Mucosa of descending colon (tissue), 3 donors: ENCODE data around the gene SPIRE2. TPM values are rescaled to one million over a fixed set of nuclear protein-coding genes. Genes with fewer than 3 reads are reported as not detected.
"Not testable (repeated sequence)": the region's sequence is repeated elsewhere in the genome, so short reads cannot be mapped to it uniquely, and the experiment has no call there.

ENCODE experiments used
- ATAC-seq: fragments of 200-7000 bp; cut with Tn5 transposase; one replicate; pipeline ENCODE4 v1.9.1; 2020; ENCODE audit warnings: mild to moderate bottlenecking, moderate library complexity
- DNase-seq, 3 donors: peaks; one replicate each; pipeline ENCODE4 v3.0.0-alpha.2; 2020
- H3K36me3 ChIP-seq: fragments of 200-600 bp; one replicate; pipeline ENCODE4 v1.8.0; 2021; ENCODE audit warnings: low read depth, mild to moderate bottlenecking
- H3K4me1 ChIP-seq: fragments of 200-600 bp; one replicate; pipeline ENCODE4 v1.8.0; 2021; ENCODE audit warnings: low read depth, mild to moderate bottlenecking
- H3K4me3 ChIP-seq: fragments of 200-600 bp; one replicate; pipeline ENCODE4 v1.8.0; 2021; ENCODE audit warnings: mild to moderate bottlenecking
- H3K9me3 ChIP-seq: fragments of 200-600 bp; one replicate; pipeline ENCODE4 v1.8.0; 2021; ENCODE audit warnings: mild to moderate bottlenecking
- intact Hi-C, 2 donors: fragments of 100-400 bp; cut with DNase I in 1 of 2; cut with micrococcal nuclease in 1 of 2; formaldehyde crosslinking; loops; one replicate each; pipeline versions ENCODE4 v1.11.0 to v1.11.1; 2022; cut with DNase I, micrococcal nuclease
- total RNA-seq, 3 donors: library from RNA; stranded (reverse); fragmentation: NEBNext Ultra II Directional in 2 of 3; extraction: Animal tissue kit (Norgen Biotek cat#: 25700) in 2 of 3; gene quantifications; one replicate each; pipeline versions ENCODE4 v1.2.1 to v1.2.4, GENCODE V29; 2021 to 2023
- TF ChIP-seq, protein P1 (sequence below): fragments of 200-600 bp; IDR thresholded peaks from one replicate; pipeline ENCODE4 v1.8.0; 2022; ENCODE audit warnings: antibody characterized with exemption, mild to moderate bottlenecking
- donor health status: DM: no; HTN: no; CAD: no; lungs with moderate emphysema.
- donor health status: DM: no; HTN: no; CAD: no.
- donor health status: DM: no; HTN: yes; CAD: no.

Gene SPIRE2
- total RNA-seq, 3 donors from 2014 or later: 52.5 to 118 (median 84.2) TPM

DNA sequence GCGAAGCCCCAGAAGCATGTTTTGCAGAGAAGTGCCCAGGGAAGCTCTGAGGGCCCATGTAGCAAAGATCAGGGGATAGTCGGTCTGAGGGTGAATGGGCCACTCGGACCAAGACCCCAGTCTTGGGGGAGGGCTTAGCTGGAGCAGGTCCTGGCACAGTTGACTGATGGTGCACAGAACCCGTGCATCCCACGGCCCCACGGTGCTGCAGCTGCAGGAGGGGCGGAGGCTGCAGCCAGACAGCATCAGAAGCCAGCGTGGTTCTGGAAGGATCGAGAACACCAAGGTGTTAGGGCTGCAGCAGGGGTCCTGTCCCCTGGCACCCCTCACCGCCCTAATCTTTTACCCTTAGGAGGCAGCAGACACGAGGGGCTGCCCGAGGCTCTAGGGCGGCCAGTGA is 83.9 kb downstream of the SPIRE2 start:
- H3K9me3 ChIP-seq: no peaks in the 10 kb centered on the region
- no peak for DNase-seq
- intact Hi-C loops: no loop called here
- TF ChIP-seq, protein P1, sequence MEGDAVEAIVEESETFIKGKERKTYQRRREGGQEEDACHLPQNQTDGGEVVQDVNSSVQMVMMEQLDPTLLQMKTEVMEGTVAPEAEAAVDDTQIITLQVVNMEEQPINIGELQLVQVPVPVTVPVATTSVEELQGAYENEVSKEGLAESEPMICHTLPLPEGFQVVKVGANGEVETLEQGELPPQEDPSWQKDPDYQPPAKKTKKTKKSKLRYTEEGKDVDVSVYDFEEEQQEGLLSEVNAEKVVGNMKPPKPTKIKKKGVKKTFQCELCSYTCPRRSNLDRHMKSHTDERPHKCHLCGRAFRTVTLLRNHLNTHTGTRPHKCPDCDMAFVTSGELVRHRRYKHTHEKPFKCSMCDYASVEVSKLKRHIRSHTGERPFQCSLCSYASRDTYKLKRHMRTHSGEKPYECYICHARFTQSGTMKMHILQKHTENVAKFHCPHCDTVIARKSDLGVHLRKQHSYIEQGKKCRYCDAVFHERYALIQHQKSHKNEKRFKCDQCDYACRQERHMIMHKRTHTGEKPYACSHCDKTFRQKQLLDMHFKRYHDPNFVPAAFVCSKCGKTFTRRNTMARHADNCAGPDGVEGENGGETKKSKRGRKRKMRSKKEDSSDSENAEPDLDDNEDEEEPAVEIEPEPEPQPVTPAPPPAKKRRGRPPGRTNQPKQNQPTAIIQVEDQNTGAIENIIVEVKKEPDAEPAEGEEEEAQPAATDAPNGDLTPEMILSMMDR: no peak
- no peaks in the 10 kb centered on the region for H3K36me3 ChIP-seq
- H3K4me1 ChIP-seq: peaks cover under 1% of the 10 kb centered on the region
- ATAC-seq: no peak
- no peak overlapping the region for H3K4me3 ChIP-seq

GRCh38 chr16:89912627-89913026 is 84.4 kb downstream of the SPIRE2 start:
- H3K4me1 ChIP-seq: peaks cover 5% of the 10 kb centered on the region
- DNase-seq: peak in 1 of 3 donors; percentile 40
- intact Hi-C loops: no loop called here
- H3K36me3 ChIP-seq: no peaks in the 10 kb centered on the region
- no peaks in the 10 kb centered on the region for H3K9me3 ChIP-seq
- TF ChIP-seq, protein P1: no peak
- no peak overlapping the region for H3K4me3 ChIP-seq
- no peak for ATAC-seq

GRCh38 chr16:89913408-89914387 is 85.4 kb downstream of the SPIRE2 start:
- intact Hi-C loops: no loop called here
- Histone ChIP-seq H3K4me3 (no peak overlapping the region), H3K9me3 (no peaks in the 10 kb centered on the region), H3K36me3 (no peaks in the 10 kb centered on the region), H3K4me1 (peaks cover 16% of the 10 kb centered on the region)
- DNase-seq (peak in 1 of 3 donors; percentile 7), ATAC-seq (no peak)
- TF ChIP-seq, protein P1: no peak

GRCh38 chr16:89914642-89915285 is 86.5 kb downstream of the SPIRE2 start:
- peaks cover 20% of the 10 kb centered on the region for H3K4me1 ChIP-seq
- H3K9me3 ChIP-seq, ATAC-seq, intact Hi-C loops, DNase-seq, H3K4me3 ChIP-seq, H3K36me3 ChIP-seq: not testable (repeated sequence)

DNA sequence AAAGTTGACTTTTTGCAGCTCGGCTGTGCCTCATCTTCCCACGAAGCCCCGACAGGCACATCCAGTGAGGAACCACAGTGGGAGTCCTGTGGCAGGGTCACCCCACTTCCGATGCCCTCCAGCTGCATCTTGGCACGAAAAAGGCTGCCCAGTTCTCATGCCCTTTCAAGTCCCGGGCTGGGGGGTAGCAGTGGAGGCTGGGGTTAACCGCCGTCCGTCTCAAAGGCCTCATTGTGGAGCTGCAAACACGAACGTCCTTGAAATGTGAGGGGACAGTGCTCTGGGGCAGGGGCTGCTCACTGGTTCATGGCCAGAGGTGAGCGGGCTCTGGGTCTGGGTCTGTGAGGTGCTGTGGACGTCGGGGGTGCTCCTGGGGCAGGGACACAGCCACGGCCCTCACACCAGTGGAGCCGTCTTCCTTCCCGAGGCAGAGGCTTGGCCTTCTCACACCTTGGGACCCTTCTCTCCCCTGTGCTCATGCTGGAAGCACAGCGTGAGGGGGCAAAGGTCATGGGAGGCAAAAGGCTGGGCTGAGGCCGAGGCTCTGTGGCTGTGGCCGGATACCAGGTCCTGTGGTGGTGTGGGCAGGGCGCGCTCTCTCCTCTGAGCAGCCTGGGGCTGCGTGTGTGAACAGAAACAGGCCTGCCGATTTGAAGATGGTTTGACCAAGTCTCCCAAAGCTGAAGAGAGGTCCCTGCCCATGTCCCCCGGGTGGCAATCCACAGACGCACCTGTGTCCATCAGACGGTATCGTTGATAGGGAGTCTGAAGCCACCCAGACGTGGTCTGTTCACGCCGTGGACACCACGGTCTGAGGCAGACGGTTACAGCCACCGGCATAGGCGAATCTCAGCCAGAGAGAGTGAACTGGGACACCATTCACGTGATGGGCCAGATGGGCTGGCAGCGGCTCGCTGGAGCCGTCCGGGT is 87.3 kb downstream of the SPIRE2 start:
- TF ChIP-seq, protein P1: no peak
- ATAC-seq (no peak), DNase-seq (no peak)
- H3K9me3 ChIP-seq: no peaks in the 10 kb centered on the region
- peaks cover 20% of the 10 kb centered on the region for H3K4me1 ChIP-seq
- intact Hi-C loops: no loop called here
- H3K4me3 ChIP-seq: no peak overlapping the region
- no peaks in the 10 kb centered on the region for H3K36me3 ChIP-seq
